Activated gamma-delta T cell treated with Interleukin-2 at 50 U/mL for 16 hours (primary cell): ENCODE data around the gene C21orf91.
"Not testable (repeated sequence)": the region's sequence is repeated elsewhere in the genome, so short reads cannot be mapped to it uniquely, and the experiment has no call there.

Experiments
- DNase-seq: peaks from one replicate; pipeline ENCODE4 v3.0.0-alpha.2; 2020

The C21orf91 gene

GRCh38 chr21:17775431-17776126 lies 43.6 kb downstream of the C21orf91 start:
- DNase-seq: peak; percentile 68

DNA sequence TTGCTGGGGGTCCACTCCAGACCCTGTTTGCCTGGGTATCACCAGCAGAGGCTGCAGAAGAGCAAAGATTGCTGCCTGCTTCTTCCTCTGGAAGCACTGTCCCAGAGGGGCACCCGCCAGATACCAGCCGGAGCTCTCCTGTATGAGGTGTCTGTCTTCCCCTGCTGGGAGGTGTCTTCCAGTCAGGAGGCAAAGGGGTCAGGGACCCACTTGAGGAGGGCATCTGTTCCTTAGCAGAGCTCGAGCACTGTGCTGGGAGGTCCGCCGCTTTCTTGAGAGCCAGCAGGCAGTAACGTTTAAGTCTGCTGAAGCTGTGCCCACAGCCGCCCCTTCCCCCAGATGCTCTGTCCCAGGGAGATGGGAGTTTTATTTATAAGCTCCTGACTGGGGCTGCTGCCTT lies 44.1 kb downstream of the C21orf91 start:
- DNase-seq: not testable (repeated sequence)

DNA sequence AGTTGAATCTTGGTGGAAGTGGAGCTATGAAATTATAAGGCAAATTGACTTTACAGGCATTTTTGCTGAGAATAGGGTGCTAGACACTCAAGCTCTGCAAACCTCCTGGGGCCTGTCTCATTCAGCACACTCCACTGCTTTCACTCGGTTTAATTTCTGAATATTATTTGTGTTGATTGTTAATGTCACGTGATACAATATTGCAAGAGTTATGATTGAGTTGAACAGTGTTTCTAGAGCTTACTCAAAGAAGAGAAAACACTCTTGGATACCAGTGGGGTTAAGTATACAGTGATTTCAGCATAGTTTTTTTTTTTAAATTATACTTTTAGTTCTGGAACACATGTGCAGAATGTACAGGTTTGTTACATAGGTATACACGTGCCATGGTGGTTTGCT lies 49.7 kb downstream of the C21orf91 start:
- no peak for DNase-seq

DNA sequence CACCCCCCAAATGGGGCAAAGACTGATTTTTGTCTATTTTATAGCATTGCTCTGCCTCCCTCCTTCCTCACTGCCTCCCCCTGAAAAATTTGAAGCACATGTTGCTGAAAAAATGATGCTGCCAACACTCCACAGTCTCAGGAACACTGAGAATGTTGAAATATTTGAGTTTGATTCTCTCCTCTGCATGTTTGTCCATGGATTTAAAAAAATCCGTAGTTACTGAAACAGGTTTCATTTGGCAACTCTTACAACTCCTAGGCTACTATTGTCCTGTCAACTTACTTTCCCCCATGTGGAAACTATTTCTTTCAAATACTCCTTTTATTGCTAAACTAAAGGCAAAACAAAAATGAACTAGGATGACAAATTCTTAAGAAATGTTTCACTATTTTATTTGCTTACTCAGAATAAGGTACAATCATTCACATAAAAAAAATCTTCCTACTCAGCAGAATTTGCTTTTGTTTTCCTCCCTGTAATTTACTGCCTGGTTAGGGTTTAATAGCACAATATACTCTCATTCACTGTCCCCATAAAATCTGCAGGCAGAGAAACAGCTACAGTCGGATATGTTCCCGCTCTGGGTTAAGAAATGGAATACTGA lies 50.2 kb downstream of the C21orf91 start:
- DNase-seq: no peak

DNA sequence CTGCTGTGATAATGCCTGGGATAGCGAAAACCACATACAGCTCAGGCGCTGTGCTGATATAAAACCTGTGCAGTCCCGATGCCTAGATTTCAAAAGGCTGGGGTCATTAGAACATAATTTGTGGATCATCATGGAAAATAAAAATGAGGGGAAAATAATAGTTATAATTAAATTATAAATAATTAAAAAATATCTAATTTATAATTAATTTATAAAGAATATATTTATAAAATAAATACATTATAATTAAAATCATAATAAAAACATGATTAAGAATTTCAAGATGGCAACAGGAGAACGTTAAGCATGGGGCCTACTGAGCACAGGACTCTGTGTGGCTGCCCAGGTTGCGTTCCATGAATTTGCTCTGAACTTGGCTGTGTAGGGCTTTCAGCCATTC lies 53.9 kb downstream of the C21orf91 start:
- DNase-seq: no peak

- DNase-seq: no peak
These were observed 55.7 kb downstream of the C21orf91 start for GRCh38 chr21:17763288-17764037.

DNA sequence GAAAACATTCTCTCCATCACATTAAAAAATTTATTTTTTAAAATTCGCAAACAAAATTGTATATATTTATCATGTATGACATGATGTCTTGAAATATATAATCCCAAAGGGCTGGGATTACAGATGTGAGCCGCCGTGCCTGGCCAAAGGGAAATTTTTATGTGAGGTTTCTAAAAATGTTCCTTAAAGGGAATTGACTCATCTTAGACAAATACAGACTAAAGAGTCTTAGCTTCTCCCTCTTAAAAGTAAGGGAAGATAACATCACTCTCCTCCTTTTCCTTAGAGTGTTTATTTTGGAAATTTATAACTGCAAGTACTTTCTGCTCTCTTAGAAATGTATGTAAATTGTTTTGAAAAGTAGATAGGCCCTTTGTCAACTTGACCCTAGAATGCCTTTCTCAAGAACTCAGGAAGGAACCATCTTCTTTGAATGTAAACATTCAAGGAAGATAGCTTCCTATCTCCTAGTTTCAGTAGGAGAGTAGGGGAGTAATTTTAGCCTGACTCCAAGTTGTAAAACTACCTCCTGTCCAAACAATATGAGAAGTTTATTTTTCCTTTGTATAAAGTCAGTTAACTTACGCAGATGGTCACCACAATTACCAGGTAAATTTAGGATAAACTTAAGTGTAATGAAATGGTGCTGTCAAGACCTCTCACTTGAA lies 59.5 kb downstream of the C21orf91 start:
- DNase-seq: no peak

DNA sequence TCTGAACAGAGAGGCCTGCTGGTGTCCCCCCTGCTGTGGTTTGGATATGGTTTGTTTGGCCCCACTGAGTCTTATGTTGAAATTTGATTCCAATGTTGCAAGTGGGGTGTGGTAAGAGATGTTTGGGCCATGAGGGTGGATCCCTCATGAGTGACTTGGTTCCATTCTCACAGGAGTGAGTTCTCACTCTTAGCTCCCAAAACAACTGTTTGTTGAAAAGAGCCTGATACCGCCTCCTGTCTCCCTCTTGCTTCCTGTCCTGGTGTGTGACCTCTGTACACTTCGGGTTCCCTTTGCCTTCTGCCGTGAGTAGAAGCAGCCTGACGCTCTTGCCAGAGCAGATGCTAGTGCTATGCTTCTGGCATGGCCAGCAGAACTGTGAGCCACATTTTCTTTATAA lies 60.5 kb downstream of the C21orf91 start:
- no peak for DNase-seq

DNA sequence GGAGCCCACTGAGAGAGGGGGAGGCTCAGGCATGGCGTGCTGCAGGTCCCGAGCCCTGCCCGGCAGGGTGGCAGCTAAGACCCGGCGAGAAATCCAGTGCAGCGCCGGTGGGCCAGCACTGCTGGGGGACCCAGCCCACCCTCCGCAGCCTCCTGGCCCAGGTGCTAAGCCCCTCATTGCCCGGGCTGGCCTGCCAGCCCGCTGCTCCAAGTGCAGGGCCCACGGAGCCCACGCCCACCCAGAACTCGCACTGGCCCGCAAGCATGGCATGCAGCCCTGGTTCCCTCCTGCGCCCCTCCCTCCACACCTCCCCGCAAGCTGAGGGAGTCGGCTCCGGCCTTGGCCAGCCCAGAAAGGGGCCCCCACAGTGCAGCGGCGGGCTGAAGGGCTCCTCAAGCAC lies 61.5 kb downstream of the C21orf91 start:
- no peak for DNase-seq

- no peak for DNase-seq
These were observed 65.4 kb downstream of the C21orf91 start for GRCh38 chr21:17753736-17754135.

DNA sequence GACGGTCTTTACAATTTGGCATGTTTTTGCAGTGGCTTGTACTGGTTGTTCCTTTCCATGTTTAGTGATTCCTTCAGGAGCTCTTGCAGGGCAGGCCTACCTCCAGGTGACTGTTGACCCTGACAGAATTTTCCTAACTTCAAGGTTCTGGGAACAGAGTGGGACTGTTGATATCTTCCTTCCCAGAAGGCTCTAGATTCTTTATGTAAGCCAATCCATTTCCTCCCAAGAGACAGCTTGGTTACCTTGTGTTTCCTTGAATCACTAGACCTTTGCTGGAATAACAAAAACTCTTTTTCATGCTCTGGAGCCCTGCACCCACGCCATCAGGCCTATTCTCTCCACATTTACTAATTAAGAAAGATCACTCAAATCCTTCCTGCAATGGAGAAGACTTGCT lies 67.0 kb downstream of the C21orf91 start:
- DNase-seq: no peak

GRCh38 chr21:17746920-17747319 lies 72.2 kb downstream of the C21orf91 start:
- DNase-seq: no peak

DNA sequence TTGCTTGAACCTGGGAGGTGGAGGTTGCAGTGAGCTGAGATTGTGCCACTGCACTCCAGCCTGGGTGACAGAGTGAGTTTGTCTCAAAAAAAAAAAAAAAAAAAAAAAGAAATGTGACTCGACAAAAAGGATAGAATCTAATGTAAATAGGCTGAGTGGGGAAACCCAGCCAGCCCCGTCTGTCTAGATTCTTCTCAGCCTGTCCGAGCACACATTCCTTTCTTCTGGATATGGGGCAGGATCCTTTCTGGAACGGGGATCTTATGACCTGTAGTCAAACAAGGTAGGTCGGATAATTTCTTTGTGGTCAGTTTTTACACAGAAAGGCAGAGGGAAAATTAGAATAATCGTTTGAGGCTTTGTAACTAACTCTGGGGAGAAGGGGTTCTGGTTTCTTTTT lies 74.1 kb downstream of the C21orf91 start:
- no peak for DNase-seq

- DNase-seq: no peak
These were observed 76.1 kb downstream of the C21orf91 start for GRCh38 chr21:17742940-17743592.

DNA sequence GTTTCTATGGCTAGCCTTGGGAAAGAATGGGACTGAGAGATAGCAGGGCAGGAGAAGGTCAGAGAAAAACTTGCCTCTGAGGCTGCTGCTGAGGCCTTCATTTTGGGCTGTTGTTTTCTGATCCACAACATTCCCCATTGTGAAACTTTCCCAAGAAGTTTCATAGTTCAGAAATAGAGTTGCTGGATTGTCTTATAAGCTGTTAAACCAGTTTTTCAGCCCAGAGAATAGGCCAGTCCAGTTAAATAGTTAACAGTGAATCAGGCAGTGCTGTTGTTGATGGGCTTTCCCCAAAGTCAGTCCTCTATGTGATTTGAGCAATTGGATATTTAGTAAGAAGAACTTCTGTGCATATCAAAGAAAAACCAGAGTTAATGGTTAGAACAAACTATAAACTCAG lies 77.0 kb downstream of the C21orf91 start:
- no peak for DNase-seq
